ENCODE measurements around the gene JMJD8. TPM values are rescaled to one million over a fixed set of nuclear protein-coding genes. Genes with fewer than 3 reads are reported as not detected.

The JMJD8 gene
- total RNA-seq, 4 donors from 2014 or later, result 83.1 to 119 (median 101) TPM

DNA sequence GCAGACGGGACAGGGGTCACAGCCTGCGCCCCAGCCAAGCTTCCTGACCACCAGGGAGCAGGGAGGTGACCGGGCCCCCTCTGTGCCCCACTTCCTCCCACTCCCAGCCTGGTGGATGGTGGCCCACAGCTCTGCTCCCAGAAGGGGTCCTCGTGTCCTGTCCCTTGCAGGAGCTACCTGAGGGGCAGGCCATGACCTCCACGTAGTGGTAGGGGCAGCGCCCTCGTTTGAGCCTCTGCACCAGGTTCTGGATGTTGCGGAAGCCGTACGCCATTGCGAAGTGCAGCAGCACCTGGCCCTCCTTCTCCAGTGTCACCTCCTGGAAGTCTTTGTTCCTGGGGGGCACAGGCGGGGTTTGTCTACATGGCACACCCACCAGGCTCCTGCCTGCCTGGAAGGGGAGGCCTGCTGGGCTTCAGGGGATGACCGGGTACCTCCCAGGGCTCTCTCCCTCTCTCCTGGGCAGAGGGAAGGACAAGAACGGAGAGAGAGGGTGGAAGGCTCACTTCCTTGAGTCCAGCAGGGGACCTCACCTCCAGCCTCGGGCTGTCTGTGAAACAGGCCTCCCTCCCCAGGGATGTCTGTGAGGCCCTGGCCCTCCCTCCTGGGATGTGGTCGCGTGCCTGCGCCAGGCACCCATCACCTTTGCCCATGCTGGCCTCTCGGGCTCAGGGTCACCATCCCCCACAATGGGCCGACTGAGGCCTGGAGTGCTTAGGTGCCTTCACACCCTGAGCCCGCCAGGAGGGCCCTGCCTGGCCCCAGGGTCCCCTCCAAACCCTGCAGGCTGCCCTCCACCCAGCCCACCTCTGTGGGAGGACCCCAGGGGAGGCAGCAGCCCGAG lies 46.8 kb upstream of the JMJD8 start:
- 82 to 86% methylated on average over 17 to 19 of the region's 22 CpGs for WGBS, 2 donors
- H3K4me3 ChIP-seq, result no peak overlapping the region
- TF ChIP-seq EP300 (IDR thresholded peaks at IDR 0.05) (no peak), POLR2A (IDR thresholded peaks at IDR 0.05) (no peak)
- TF ChIP-seq, protein P1, sequence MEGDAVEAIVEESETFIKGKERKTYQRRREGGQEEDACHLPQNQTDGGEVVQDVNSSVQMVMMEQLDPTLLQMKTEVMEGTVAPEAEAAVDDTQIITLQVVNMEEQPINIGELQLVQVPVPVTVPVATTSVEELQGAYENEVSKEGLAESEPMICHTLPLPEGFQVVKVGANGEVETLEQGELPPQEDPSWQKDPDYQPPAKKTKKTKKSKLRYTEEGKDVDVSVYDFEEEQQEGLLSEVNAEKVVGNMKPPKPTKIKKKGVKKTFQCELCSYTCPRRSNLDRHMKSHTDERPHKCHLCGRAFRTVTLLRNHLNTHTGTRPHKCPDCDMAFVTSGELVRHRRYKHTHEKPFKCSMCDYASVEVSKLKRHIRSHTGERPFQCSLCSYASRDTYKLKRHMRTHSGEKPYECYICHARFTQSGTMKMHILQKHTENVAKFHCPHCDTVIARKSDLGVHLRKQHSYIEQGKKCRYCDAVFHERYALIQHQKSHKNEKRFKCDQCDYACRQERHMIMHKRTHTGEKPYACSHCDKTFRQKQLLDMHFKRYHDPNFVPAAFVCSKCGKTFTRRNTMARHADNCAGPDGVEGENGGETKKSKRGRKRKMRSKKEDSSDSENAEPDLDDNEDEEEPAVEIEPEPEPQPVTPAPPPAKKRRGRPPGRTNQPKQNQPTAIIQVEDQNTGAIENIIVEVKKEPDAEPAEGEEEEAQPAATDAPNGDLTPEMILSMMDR (IDR thresholded peaks at IDR 0.05), result no peak

DNA sequence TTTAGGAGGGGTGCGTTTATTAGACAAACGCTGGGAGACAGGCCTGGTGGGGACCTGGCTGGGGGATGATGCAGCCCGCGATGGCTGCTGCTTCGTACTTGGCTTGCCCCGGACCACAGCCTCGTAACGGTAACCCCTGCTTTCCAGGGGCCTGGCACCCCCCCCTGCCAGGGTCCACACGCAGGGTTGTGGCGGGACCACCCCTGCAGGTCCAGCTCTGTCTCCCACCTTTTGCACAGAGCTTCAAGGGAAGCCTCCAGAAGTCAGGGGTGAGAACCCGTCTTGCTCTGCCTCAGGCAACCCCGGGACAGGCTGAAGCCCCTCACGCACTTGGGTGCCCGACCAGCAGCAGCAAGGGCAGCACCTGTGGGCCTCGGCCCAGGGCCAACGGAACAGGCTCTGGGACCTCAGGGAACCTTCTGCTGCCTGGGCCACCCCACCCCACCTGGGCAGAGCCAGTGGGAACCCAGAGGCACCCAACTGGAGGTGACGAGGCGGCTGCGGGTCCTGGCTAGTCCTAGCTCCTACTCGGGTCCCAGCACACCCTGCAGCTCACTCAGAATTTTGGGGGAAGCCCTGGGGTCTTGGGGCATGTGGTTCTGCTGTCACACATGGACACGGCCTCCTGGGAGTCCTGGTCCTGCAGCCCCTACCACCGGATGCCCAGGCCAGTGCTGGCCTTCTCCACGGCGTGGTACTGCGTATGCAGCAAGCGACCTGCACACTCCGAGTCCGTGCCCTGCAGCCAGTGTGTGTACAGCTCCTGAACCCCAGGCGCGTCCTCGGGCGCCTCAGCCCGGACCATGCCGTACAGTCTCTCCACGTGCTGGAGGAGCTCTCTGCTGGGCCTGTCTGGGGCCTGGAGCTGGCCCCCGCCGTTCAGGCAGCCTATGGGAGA lies 45.9 kb upstream of the JMJD8 start:
- no peak for DNase-seq (ENCODE audit: low spot score in 2 of 2)
- Histone ChIP-seq H3K27ac (no peak overlapping the region), H3K9me3 (no peaks in the 10 kb centered on the region), H3K4me3 (no peak overlapping the region), H3K36me3 (peaks cover 0 to 54% (median 0%) of the 10 kb centered on the region in 3 donors), H3K4me1 (peaks cover 0 to 31% (median 23%) of the 10 kb centered on the region in 4 donors), H3K27me3 (peaks cover 0 to 14% of the 10 kb centered on the region in 2 donors)
- TF ChIP-seq, protein P1 (IDR thresholded peaks at IDR 0.05), result no peak
- TF ChIP-seq EP300 (IDR thresholded peaks at IDR 0.05) (no peak), POLR2A (IDR thresholded peaks at IDR 0.05) (no peak)
- 77 to 93% methylated on average over 16 to 26 of the region's 37 CpGs for WGBS, 2 donors

More for the DNA sequence above, 46.8 kb upstream of the JMJD8 start:
- Histone ChIP-seq H3K27me3 (peaks cover 0 to 14% of the 10 kb centered on the region in 2 donors), H3K4me1 (peaks cover 0 to 31% (median 23%) of the 10 kb centered on the region in 4 donors), H3K27ac (no peak overlapping the region), H3K9me3 (no peaks in the 10 kb centered on the region), H3K36me3 (peaks cover 0 to 63% (median 0%) of the 10 kb centered on the region in 3 donors)
- DNase-seq (ENCODE audit: low spot score in 2 of 2), result no peak

DNA sequence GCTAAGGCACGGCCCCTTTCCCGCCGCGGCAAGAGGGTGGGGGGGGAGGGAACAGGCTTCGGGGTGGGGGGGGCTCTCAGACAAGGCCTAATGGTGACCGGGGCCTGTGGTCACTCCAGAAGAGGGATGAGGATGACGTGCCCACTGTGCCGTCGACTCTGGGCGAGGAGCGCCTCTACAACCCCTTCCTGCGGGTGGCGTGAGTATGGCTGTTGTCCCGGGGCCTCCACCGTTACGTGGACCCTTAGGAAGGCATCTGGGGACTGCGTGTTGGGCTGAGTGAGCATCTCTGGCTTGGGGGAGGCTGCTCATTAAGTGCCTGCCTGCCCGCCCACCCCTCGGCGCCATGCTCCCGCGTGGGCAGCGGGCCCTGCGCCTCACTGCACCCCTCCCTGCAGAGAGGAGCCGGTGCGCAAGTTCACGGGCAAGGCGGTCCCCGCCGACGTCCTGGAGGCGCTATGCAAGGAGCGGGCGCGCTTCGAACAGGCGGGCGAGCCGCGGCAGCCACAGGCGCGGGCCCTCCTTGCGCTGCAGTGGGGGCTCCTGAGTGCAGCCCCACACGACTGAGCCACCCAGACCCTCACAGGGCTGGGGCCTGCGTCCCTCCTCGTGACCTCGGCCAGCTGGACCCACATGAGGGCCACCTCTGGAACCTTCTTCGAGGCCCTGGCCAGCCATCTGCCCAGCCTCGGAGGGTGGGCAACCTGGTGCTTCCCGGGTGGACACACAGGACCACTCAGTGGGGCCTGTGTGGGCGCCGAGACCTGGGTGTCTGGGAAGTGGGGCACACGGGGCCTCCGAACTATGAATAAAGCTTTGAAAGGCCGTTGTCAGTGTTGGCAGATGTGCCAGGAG lies 45.0 kb upstream of the JMJD8 start:
- 62% methylated on average over 27 to 45 of the region's 55 CpGs for WGBS, 2 donors
- peak overlapping the region in 2 of 4 donors; percentile 46 to 62 for H3K4me3 ChIP-seq
- H3K9me3 ChIP-seq, result no peaks in the 10 kb centered on the region
- H3K36me3 ChIP-seq, result peaks cover 0 to 45% (median 0%) of the 10 kb centered on the region in 3 donors
- H3K27ac ChIP-seq, result peak overlapping the region in 3 of 4 donors; percentile 33 to 71 (median 60)
- peaks cover 0 to 31% (median 23%) of the 10 kb centered on the region in 4 donors for H3K4me1 ChIP-seq
- no peak for DNase-seq (ENCODE audit: low spot score in 2 of 2)
- H3K27me3 ChIP-seq, result peaks cover 0 to 14% of the 10 kb centered on the region in 2 donors
- TF ChIP-seq, protein P1 (IDR thresholded peaks at IDR 0.05), result no peak

DNA sequence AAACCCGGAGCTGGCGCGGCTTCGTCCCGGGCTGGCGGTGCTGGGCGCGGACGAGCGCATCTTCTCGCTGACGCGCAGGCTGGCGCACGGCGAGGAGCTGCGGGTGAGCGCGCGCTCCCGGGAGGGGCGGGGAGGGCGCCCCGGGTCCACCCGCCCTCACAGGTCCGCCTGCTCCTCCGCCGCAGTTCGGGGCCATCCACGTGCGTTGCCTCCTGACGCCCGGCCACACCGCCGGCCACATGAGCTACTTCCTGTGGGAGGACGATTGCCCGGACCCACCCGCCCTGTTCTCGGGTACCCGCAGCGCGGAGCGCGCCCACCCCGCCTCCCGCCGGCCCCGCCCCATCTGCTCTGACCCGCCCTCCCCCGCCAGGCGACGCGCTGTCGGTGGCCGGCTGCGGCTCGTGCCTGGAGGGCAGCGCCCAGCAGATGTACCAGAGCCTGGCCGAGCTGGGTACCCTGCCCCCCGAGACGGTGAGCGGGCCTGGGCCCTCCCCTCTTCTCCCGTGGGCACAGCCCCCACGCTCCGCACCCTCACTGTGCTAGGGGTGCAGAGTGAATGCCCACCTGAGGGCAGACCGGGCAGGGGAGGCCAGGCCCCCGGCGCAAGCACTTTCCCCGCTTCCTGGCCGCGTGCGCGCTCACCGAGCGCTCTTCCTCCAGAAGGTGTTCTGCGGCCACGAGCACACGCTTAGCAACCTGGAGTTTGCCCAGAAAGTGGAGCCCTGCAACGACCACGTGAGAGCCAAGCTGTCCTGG lies 44.2 kb upstream of the JMJD8 start:
- Histone ChIP-seq H3K4me3 (peak overlapping the region; percentile 37 to 68 (median 54)), H3K36me3 (peaks cover 0 to 37% (median 0%) of the 10 kb centered on the region in 3 donors), H3K27ac (peak overlapping the region in 3 of 4 donors; percentile 60 to 71 (median 68)), H3K27me3 (peaks cover 0 to 14% of the 10 kb centered on the region in 2 donors), H3K4me1 (peaks cover 0 to 31% (median 23%) of the 10 kb centered on the region in 4 donors), H3K9me3 (no peaks in the 10 kb centered on the region)
- WGBS, 2 donors, result 0 to 1% methylated on average over 4 to 29 of the region's 80 CpGs
- no peak for DNase-seq (ENCODE audit: low spot score in 2 of 2)
- TF ChIP-seq, protein P1 (IDR thresholded peaks at IDR 0.05), result no peak
- TF ChIP-seq EP300 (IDR thresholded peaks at IDR 0.05), result peak in 1 of 2 donors; percentile 27

Measured in tibial nerve (tissue), 4 donors.